Vagina (tissue), 2 donors: Measurements from ENCODE around the gene LRRTM3.

Experiments
- CTCF ChIP-seq, 3 experiments: fragments of 450-650 bp in 2 of 3; fragments of 200-600 bp in 1 of 3; sonication (generic) in 1 of 3; IDR thresholded peaks; one replicate each; pipeline ENCODE4 v1.5.1; 2017 to 2019; ENCODE audit warnings: antibody characterized with exemption in 3 of 3, mild to moderate bottlenecking in 2 of 3, moderate library complexity in 2 of 3
- POLR2A ChIP-seq, 2 donors: fragments of 450-650 bp; IDR thresholded peaks; one replicate each; pipeline ENCODE4 v1.6.1; 2017; ENCODE audit warnings: antibody characterized with exemption in 2 of 2, mild to moderate bottlenecking in 2 of 2, moderate library complexity in 2 of 2

- TF ChIP-seq CTCF (IDR thresholded peaks at IDR 0.05) (no peak), POLR2A (IDR thresholded peaks at IDR 0.05) (no peak)
Observed at GRCh38 chr10:66964946-66965345, 39.1 kb downstream of the LRRTM3 start.
